Measurements from ENCODE around the gene FHAD1.

The FHAD1 gene

GRCh38 chr1:15331180-15331579, 84.2 kb downstream of the FHAD1 start:
- no peak for DNase-seq

GRCh38 chr1:15331734-15332133, 84.7 kb downstream of the FHAD1 start:
- DNase-seq, result no peak

- DNase-seq, result no peak
Observed at GRCh38 chr1:15332525-15332924, 85.5 kb downstream of the FHAD1 start.

GRCh38 chr1:15332952-15333715, 86.1 kb downstream of the FHAD1 start:
- DNase-seq, result no peak

- DNase-seq, result no peak
Observed at GRCh38 chr1:15334995-15335394, 88.0 kb downstream of the FHAD1 start.

GRCh38 chr1:15336866-15337265, 89.8 kb downstream of the FHAD1 start:
- DNase-seq, result no peak

GRCh38 chr1:15337656-15338402, 90.8 kb downstream of the FHAD1 start:
- DNase-seq, result no peak

GRCh38 chr1:15339570-15339969, 92.5 kb downstream of the FHAD1 start:
- DNase-seq, result no peak

- DNase-seq, result no peak
Observed at GRCh38 chr1:15341228-15341627, 94.2 kb downstream of the FHAD1 start.

GRCh38 chr1:15341634-15342407, 94.8 kb downstream of the FHAD1 start:
- no peak for DNase-seq

GRCh38 chr1:15342408-15342967, 95.5 kb downstream of the FHAD1 start:
- no peak for DNase-seq

GRCh38 chr1:15343099-15343498, 96.1 kb downstream of the FHAD1 start:
- DNase-seq, result no peak

- no peak for DNase-seq
Observed at GRCh38 chr1:15343729-15344128, 96.7 kb downstream of the FHAD1 start.

GRCh38 chr1:15344380-15344779, 97.4 kb downstream of the FHAD1 start:
- no peak for DNase-seq

GRCh38 chr1:15344800-15345704, 98.0 kb downstream of the FHAD1 start:
- DNase-seq, result no peak

GRCh38 chr1:15345705-15346345, 98.8 kb downstream of the FHAD1 start:
- DNase-seq, result no peak

- no peak for DNase-seq
Observed at GRCh38 chr1:15346346-15347030, 99.5 kb downstream of the FHAD1 start.

GRCh38 chr1:15347182-15347581, 100.2 kb downstream of the FHAD1 start:
- no peak for DNase-seq

GRCh38 chr1:15348648-15349047, 101.6 kb downstream of the FHAD1 start:
- DNase-seq, result no peak

GRCh38 chr1:15349133-15349532, 102.1 kb downstream of the FHAD1 start:
- no peak for DNase-seq

- DNase-seq, result no peak
Observed at GRCh38 chr1:15350151-15350550, 103.1 kb downstream of the FHAD1 start.
